HG03095 (cell line): ENCODE measurements around the gene SEMA5A.

ENCODE experiments used
- ATAC-seq: cut with Tn5 transposase; IDR thresholded peaks from one replicate; pipeline ENCODE4 v1.9.1; 2021; ENCODE audit warnings: moderate library complexity; ENCODE audit not compliant: unreplicated experiment

Gene SEMA5A

GRCh38 chr5:9545992-9546851, at the start of gene SEMA5A:
Gene SEMA5A, minus strand, starts transcription at chr5:9546075. Its CDS starts 166,129 bp downstream, at chr5:9379946.
- ATAC-seq = peak; percentile 44

GRCh38 chr5:9594913-9595312, 49.0 kb upstream of the SEMA5A start:
- ATAC-seq = no peak

- ATAC-seq = no peak
These were observed 43.4 kb upstream of the SEMA5A start for GRCh38 chr5:9589049-9589835.

- no peak for ATAC-seq
These were observed 42.4 kb upstream of the SEMA5A start for GRCh38 chr5:9588254-9588653.

GRCh38 chr5:9587135-9587534, 41.3 kb upstream of the SEMA5A start:
- ATAC-seq = no peak

- no peak for ATAC-seq
These were observed 36.5 kb upstream of the SEMA5A start for GRCh38 chr5:9582406-9582805.

GRCh38 chr5:9573796-9574195, 27.9 kb upstream of the SEMA5A start:
- no peak for ATAC-seq

GRCh38 chr5:9572246-9572645, 26.4 kb upstream of the SEMA5A start:
- no peak for ATAC-seq

GRCh38 chr5:9570876-9571275, 25.0 kb upstream of the SEMA5A start:
- ATAC-seq = no peak

- ATAC-seq = no peak
These were observed 21.2 kb upstream of the SEMA5A start for GRCh38 chr5:9567039-9567438.

GRCh38 chr5:9564752-9565151, 18.9 kb upstream of the SEMA5A start:
- no peak for ATAC-seq

GRCh38 chr5:9562141-9562540, 16.3 kb upstream of the SEMA5A start:
- no peak for ATAC-seq

GRCh38 chr5:9559965-9560364, 14.1 kb upstream of the SEMA5A start:
- no peak for ATAC-seq

- no peak for ATAC-seq
These were observed 12.6 kb upstream of the SEMA5A start for GRCh38 chr5:9558319-9558965.

GRCh38 chr5:9557696-9558095, 11.8 kb upstream of the SEMA5A start:
- ATAC-seq = no peak

- ATAC-seq = no peak
These were observed 10.1 kb upstream of the SEMA5A start for GRCh38 chr5:9555961-9556360.

- no peak for ATAC-seq
These were observed 8.2 kb upstream of the SEMA5A start for GRCh38 chr5:9554122-9554521.

- ATAC-seq = no peak
These were observed 7.7 kb upstream of the SEMA5A start for GRCh38 chr5:9553561-9553960.

- ATAC-seq = no peak
These were observed 6.0 kb upstream of the SEMA5A start for GRCh38 chr5:9551567-9552537.

GRCh38 chr5:9549941-9550340, 4.1 kb upstream of the SEMA5A start:
- no peak for ATAC-seq
